Naive thymus-derived CD4-positive, alpha-beta T cell (primary cell): ENCODE results near the gene DIP2B. TPM values are rescaled to one million over a fixed set of nuclear protein-coding genes. Genes with fewer than 3 reads are reported as not detected.

ENCODE experiments used
- ATAC-seq: fragments of 150-1000 bp; cut with Tn5 transposase; 2 replicates; pipeline ENCODE4 v1.10.0; 2021; ENCODE audit warnings: mild to moderate bottlenecking, moderate library complexity
- CTCF ChIA-PET: fragments of 350-600 bp; sonication (Branson Sonifier 250); formaldehyde crosslinking; loops from one replicate; lab custom pipeline; 2021; ENCODE audit warnings: antibody characterized with exemption; lab: Charles Lee
- POLR2A ChIA-PET: fragments of 350-600 bp; sonication (Branson Sonifier 250); formaldehyde crosslinking; loops from one replicate; lab custom pipeline; 2021; ENCODE audit warnings: antibody characterized with exemption, inconsistent platforms; lab: Charles Lee
- DNase-seq, 9 donors: peaks; one replicate each; pipeline versions ENCODE4 v3.0.0 to v3.0.0-alpha.2; 2020 to 2022; ENCODE audit warnings: mixed read lengths in 1 of 9
- H3K27ac ChIP-seq: one replicate; pipeline ENCODE4 v1.7.0; 2013; ENCODE audit warnings: mild to moderate bottlenecking, low read depth, low read length, moderate library complexity
- H3K27me3 ChIP-seq, 2 donors: one replicate each; pipeline ENCODE4 v1.7.0; 2013; ENCODE audit warnings: low read length in 2 of 2, mild to moderate bottlenecking in 2 of 2, moderate library complexity in 2 of 2; ENCODE audit not compliant: control insufficient read depth in 2 of 2, insufficient read depth in 2 of 2
- H3K36me3 ChIP-seq, 3 experiments: 1 replicate in 2 of 3; 2 replicates in 1 of 3; pipeline ENCODE4 v1.7.0; 2013; ENCODE audit warnings: low read length in 3 of 3, mild to moderate bottlenecking in 3 of 3, moderate library complexity in 1 of 3; ENCODE audit not compliant: insufficient read depth in 3 of 3, control insufficient read depth in 2 of 3
- H3K4me1 ChIP-seq, 2 donors: one replicate each; pipeline ENCODE4 v1.7.0; 2013; ENCODE audit warnings: low read length in 2 of 2, mild to moderate bottlenecking in 2 of 2, moderate library complexity in 1 of 2; ENCODE audit not compliant: control insufficient read depth in 2 of 2, insufficient read depth in 2 of 2
- H3K4me3 ChIP-seq: 2 replicates; pipeline ENCODE4 v1.7.0; 2013; ENCODE audit warnings: mild to moderate bottlenecking, low read length
- H3K9me3 ChIP-seq, 3 experiments: 1 replicate in 2 of 3; 2 replicates in 1 of 3; pipeline ENCODE4 v1.7.0; 2013; ENCODE audit warnings: low read length in 3 of 3; ENCODE audit not compliant: control insufficient read depth in 2 of 3
- H3K27ac Mint-ChIP-seq, 9 donors: one replicate each; pipeline ENCODE4 v1.8.0; 2020 to 2022; ENCODE audit warnings: mixed read lengths in 9 of 9, mild to moderate bottlenecking in 8 of 9, moderate library complexity in 5 of 9, inconsistent platforms in 2 of 9
- H3K27me3 Mint-ChIP-seq, 5 donors: one replicate each; pipeline ENCODE4 v1.8.0; 2021 to 2022; ENCODE audit warnings: mixed read lengths in 5 of 5, mild to moderate bottlenecking in 1 of 5
- H3K36me3 Mint-ChIP-seq, 5 donors: one replicate each; pipeline ENCODE4 v1.8.0; 2020 to 2022; ENCODE audit warnings: mixed read lengths in 5 of 5, mild to moderate bottlenecking in 3 of 5, inconsistent platforms in 1 of 5
- H3K4me1 Mint-ChIP-seq, 7 donors: one replicate each; pipeline ENCODE4 v1.8.0; 2020 to 2022; ENCODE audit warnings: mixed read lengths in 7 of 7, mild to moderate bottlenecking in 3 of 7, inconsistent platforms in 1 of 7
- H3K4me3 Mint-ChIP-seq, 10 donors: one replicate each; pipeline ENCODE4 v1.8.0; 2020 to 2022; ENCODE audit warnings: mild to moderate bottlenecking in 10 of 10, mixed read lengths in 10 of 10, moderate library complexity in 6 of 10, inconsistent platforms in 2 of 10
- H3K9me3 Mint-ChIP-seq, 11 donors: one replicate each; pipeline ENCODE4 v1.8.0; 2020 to 2022; ENCODE audit warnings: mixed read lengths in 11 of 11, mild to moderate bottlenecking in 4 of 11, inconsistent platforms in 1 of 11, moderate library complexity in 1 of 11
- intact Hi-C, 2 donors: fragments of 100-400 bp; cut with micrococcal nuclease; formaldehyde crosslinking; loops; one replicate each; pipeline ENCODE4 v1.15.1; 2023
- polyA plus RNA-seq, 2 donors: library from polyadenylated mRNA; unstranded; fragments of 300-500 nt; fragmentation: Illumina TruSeq; gene quantifications; one replicate each; pipeline ENCODE4 v1.2.3, GENCODE V29; 2021
- total RNA-seq, 6 experiments: library from RNA in 5 of 6; stranded (reverse) in 5 of 6; gene quantifications; 1 replicate in 5 of 6; 2 replicates in 1 of 6; pipeline ENCODE4 v1.2.3 and lab custom pipeline; 2021 to 2026

Gene DIP2B
- total and polyA plus RNA-seq, 7 experiments from 2014 or later, result 10.0 to 41.8 (median 34.3) TPM

DNA sequence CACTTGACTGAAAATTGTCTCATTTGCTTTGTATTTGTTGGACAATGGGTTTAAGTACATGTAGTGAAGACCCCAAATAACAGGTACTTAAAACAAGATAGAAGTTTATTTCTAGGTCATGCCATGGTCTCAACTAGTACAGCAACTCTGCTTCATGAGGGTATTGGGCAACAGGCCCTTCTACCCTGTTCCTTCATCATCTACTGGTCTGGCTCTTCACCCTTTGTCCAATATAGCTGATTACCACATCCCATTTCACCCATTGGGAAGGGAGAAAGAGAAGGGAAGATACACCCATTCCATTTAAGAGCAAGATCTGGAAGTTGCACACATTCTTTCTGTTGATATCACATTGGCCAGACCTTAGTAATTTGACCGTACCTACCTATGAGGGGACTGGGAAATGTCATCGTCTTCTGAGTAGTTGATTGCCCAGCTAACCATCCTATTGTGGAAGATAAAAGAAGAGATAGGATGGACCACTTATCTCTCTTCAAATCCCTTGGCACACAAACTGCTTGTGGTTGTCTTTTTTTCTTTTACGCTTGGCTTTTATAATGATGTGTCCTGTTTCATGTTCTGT is 104.6 kb downstream of the DIP2B start:
- peaks cover 7 to 49% (median 35%) of the 10 kb centered on the region in 7 donors for H3K4me1 Mint-ChIP-seq
- intact Hi-C loops, result no loop called here
- CTCF ChIA-PET, result no interaction called here

DNA sequence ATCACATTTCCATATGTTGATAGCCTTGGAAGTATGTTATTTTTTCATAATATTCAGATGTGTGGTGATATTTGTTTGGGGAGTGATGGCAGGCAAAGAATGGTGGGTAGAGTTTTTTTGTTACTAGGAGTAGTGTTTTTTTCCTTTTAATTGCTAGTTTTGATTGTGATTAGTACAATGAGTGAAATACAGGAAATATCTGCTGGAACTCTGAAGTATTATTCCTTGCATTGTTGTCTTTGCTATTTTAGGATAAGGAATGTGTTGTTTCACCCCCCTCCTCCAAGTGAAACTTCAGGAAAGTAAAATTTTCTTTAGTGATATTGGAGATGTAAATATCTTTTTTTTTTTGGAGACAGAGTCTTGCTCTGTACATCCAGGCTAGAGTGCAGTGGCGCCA is 105.4 kb downstream of the DIP2B start:
- DNase-seq (no peak), ATAC-seq (no peak)
- H3K27ac Mint-ChIP-seq, result no peak overlapping the region
- H3K4me3 Mint-ChIP-seq, result no peak overlapping the region
- Histone ChIP-seq H3K4me1 (no peaks in the 10 kb centered on the region), H3K27ac (no peak overlapping the region), H3K27me3 (no peaks in the 10 kb centered on the region), H3K9me3 (no peaks in the 10 kb centered on the region), H3K36me3 (no peaks in the 10 kb centered on the region), H3K4me3 (no peak overlapping the region)
- intact Hi-C loops, result no loop called here
- H3K9me3 Mint-ChIP-seq, result no peaks in the 10 kb centered on the region
- POLR2A ChIA-PET, result no interaction called here
- H3K4me1 Mint-ChIP-seq, result peaks cover 7 to 48% (median 34%) of the 10 kb centered on the region in 7 donors
- CTCF ChIA-PET, result no interaction called here
- H3K36me3 Mint-ChIP-seq, result peaks cover 0 to 32% (median 10%) of the 10 kb centered on the region in 5 donors
- H3K27me3 Mint-ChIP-seq, result no peaks in the 10 kb centered on the region

More for the DNA sequence above, 104.6 kb downstream of the DIP2B start:
- Histone ChIP-seq H3K4me3 (no peak overlapping the region), H3K9me3 (no peaks in the 10 kb centered on the region), H3K4me1 (no peaks in the 10 kb centered on the region), H3K27ac (no peak overlapping the region), H3K36me3 (no peaks in the 10 kb centered on the region), H3K27me3 (no peaks in the 10 kb centered on the region)
- no peak overlapping the region for H3K4me3 Mint-ChIP-seq
- POLR2A ChIA-PET, result no interaction called here
- no peaks in the 10 kb centered on the region for H3K9me3 Mint-ChIP-seq
- peak overlapping the region in 1 of 9 donors; percentile 6 for H3K27ac Mint-ChIP-seq
- ATAC-seq (no peak), DNase-seq (no peak)
- peaks cover 0 to 33% (median 10%) of the 10 kb centered on the region in 5 donors for H3K36me3 Mint-ChIP-seq
- no peaks in the 10 kb centered on the region for H3K27me3 Mint-ChIP-seq

DNA sequence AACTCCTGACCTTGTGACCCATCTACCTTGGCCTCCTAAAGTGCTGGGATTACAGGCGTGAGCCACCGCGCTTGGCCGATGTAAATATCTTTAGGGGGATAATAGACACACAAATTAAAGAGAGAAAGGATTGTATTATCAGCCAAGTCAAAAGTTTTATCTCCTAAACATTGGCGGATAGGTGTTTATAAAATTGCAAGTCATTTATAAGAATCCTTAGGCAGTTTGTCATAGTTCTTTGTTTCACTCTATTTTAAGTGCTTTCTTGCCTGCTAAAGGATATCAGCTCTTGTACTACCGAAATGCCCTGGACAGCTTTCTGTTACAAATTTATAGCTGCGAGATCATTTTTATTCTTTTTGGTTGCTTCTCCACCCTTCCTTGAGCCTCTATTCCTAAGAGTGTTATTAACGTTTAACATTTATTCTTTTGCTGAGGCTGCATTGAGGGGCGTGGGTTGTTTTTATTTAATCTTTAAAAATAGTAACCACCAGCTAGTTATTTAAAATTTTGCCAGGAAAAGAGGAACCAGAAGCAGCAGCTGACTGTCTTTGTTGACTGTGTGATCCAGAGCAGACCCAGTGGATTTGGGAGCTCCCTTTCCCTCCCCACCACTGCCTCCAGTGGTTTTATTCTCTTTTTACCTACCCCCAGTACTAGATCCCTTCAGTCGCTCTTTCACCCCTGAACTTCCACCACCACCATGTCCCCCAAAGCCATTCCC is 106.4 kb downstream of the DIP2B start:
- no peaks in the 10 kb centered on the region for H3K9me3 ChIP-seq
- H3K36me3 ChIP-seq, result no peaks in the 10 kb centered on the region
- no peaks in the 10 kb centered on the region for H3K27me3 Mint-ChIP-seq
- no peak overlapping the region for H3K27ac ChIP-seq
- H3K27ac Mint-ChIP-seq, result peak overlapping the region in 2 of 9 donors; percentile 29 to 68
- H3K36me3 Mint-ChIP-seq, result peaks cover 0 to 22% (median 8%) of the 10 kb centered on the region in 5 donors
- ChIA-PET CTCF (no interaction called here), POLR2A (interaction anchor here (0.7 kb wide), 1 partner anchor 32 kb away, joined by 3 read pairs; no protein-coding TSS in a partner anchor)
- intact Hi-C loops, result no loop called here
- H3K4me3 ChIP-seq, result no peak overlapping the region
- DNase-seq, result no peak
- H3K4me1 Mint-ChIP-seq, result peaks cover 7 to 38% (median 28%) of the 10 kb centered on the region in 7 donors
- ATAC-seq, result no peak
- H3K4me1 ChIP-seq, result no peaks in the 10 kb centered on the region
- H3K9me3 Mint-ChIP-seq, result no peaks in the 10 kb centered on the region
- H3K27me3 ChIP-seq, result no peaks in the 10 kb centered on the region
- no peak overlapping the region for H3K4me3 Mint-ChIP-seq

DNA sequence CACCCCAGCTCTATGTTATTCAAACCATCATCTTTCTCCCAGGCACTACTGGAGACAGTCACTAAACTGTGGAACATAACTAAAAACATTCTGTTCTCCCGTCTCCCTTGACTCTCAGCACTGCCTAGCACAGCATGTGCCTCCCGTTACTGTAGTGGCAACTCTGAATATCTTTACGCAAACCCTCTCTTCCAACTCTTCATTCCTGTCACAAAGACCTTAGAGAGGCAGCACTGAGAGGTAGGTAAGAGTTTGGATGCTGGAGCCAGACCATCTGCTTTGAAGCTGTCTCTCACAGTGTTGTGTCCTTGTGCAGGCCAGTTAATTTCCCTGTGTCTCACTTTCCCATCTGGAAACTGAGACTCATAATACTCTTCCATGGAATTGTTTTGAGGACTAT is 108.1 kb downstream of the DIP2B start:
- Mint-ChIP-seq H3K4me1 (peaks cover 4 to 36% (median 23%) of the 10 kb centered on the region in 7 donors), H3K9me3 (no peaks in the 10 kb centered on the region), H3K27ac (no peak overlapping the region), H3K36me3 (peaks cover 0 to 14% (median 5%) of the 10 kb centered on the region in 5 donors), H3K4me3 (no peak overlapping the region), H3K27me3 (no peaks in the 10 kb centered on the region)
- Histone ChIP-seq H3K4me1 (no peaks in the 10 kb centered on the region), H3K9me3 (no peaks in the 10 kb centered on the region), H3K27me3 (no peaks in the 10 kb centered on the region), H3K36me3 (no peaks in the 10 kb centered on the region), H3K4me3 (no peak overlapping the region), H3K27ac (no peak overlapping the region)
- ATAC-seq (no peak), DNase-seq (no peak)
- ChIA-PET CTCF (no interaction called here), POLR2A (no interaction called here)
- intact Hi-C loops, result no loop called here

DNA sequence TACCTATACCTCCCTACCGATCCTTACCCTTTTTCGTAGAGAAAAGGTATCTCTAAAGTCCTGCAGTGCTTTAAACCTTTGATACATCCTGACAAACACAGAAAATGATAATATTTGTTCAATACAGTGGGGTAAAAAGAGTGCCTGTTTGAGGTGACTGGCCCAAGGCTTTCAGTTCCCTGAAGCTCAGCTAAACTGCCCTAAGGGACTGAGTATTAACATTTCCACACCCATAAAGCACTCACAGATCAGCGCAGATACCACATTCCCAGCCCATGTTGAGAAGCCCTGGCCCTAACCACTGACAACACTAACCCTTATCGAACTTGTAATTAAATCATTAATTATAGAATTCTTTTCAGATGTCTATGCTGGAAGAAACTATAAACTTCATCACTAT is 108.7 kb downstream of the DIP2B start:
- Mint-ChIP-seq H3K27me3 (no peaks in the 10 kb centered on the region), H3K4me3 (no peak overlapping the region), H3K4me1 (peaks cover 4 to 42% (median 29%) of the 10 kb centered on the region in 7 donors), H3K27ac (no peak overlapping the region), H3K9me3 (no peaks in the 10 kb centered on the region), H3K36me3 (peaks cover 0 to 14% (median 5%) of the 10 kb centered on the region in 5 donors)
- peaks cover 0 to 3% of the 10 kb centered on the region in 2 donors for H3K4me1 ChIP-seq
- ATAC-seq (no peak), DNase-seq (no peak)
- no peak overlapping the region for H3K27ac ChIP-seq
- CTCF ChIA-PET, result no interaction called here
- H3K27me3 ChIP-seq, result no peaks in the 10 kb centered on the region
- intact Hi-C loops, result no loop called here
- H3K36me3 ChIP-seq, result no peaks in the 10 kb centered on the region
- H3K9me3 ChIP-seq, result no peaks in the 10 kb centered on the region
- POLR2A ChIA-PET, result no interaction called here
- H3K4me3 ChIP-seq, result no peak overlapping the region

DNA sequence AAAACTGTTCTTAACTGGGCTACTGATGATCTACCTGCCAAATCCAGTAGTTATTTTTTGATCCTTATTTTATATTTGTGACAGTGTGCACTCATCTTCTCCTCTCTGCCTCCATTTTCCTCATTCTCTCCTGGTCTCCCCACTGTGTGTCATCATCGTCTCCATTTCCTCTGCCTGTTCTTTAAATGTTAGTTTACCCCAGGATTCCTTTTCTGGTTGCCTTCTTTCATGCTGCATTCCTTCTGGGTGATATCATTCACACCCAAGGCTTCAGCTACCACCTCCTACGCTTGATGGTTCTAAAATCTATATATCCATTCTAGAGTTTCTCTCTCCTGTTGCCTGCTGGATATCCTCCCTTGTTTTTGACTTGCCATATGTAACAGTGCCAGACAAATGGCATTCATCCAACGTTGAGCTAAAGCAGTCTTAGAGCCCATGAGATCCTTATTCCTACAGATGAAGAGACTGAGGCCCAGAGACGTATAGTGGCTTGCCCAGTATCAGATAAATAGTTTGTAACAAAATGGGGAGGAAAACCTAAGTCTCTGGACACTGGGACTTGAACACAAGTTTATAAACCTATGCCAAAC is 109.5 kb downstream of the DIP2B start:
- Mint-ChIP-seq H3K27ac (no peak overlapping the region), H3K27me3 (no peaks in the 10 kb centered on the region), H3K4me1 (peaks cover 8 to 48% (median 35%) of the 10 kb centered on the region in 7 donors), H3K9me3 (no peaks in the 10 kb centered on the region), H3K36me3 (peaks cover 0 to 13% (median 5%) of the 10 kb centered on the region in 5 donors), H3K4me3 (no peak overlapping the region)
- no peak for ATAC-seq
- ChIA-PET CTCF (interaction anchor here (0.6 kb wide), 1 partner anchor 435 kb away, joined by 3 read pairs; no protein-coding TSS in a partner anchor), POLR2A (interaction anchor here (0.7 kb wide), 1 partner anchor 10 kb away, joined by 4 read pairs; no protein-coding TSS in a partner anchor)
- intact Hi-C loops, result no loop called here
- H3K27me3 ChIP-seq, result no peaks in the 10 kb centered on the region
- H3K27ac ChIP-seq, result no peak overlapping the region
- no peaks in the 10 kb centered on the region for H3K9me3 ChIP-seq
- peaks cover 0 to 5% of the 10 kb centered on the region in 2 donors for H3K4me1 ChIP-seq
- no peaks in the 10 kb centered on the region for H3K36me3 ChIP-seq
- DNase-seq, result no peak
- H3K4me3 ChIP-seq, result no peak overlapping the region
